Measurements from ENCODE around the gene NCKAP1. TPM values are rescaled to one million over a fixed set of nuclear protein-coding genes. Genes with fewer than 3 reads are reported as not detected.

Gene NCKAP1
- total and polyA plus RNA-seq, 2 of the 4 experiments (the other 2 are of a cell fraction) = 91.1 to 160 TPM

- H2BK5ac ChIP-seq (ENCODE audit: low read depth, low read length, poor library complexity, severe bottlenecking) = no peak overlapping the region
- WGBS, 2 experiments (ENCODE audit: extremely low coverage in 2 of 2, insufficient read length in 1 of 2) = no CpG with 5 or more reads among the region's 1 CpG
- peaks cover 2% of the 10 kb centered on the region; the same call in 1 of the 2 replicates for H3K4me1 ChIP-seq (ENCODE audit: control insufficient read depth, insufficient read depth, low read length)
- H3K18ac ChIP-seq (ENCODE audit: low read depth, low read length) = no peak overlapping the region
- no peak overlapping the region for H2AK9ac ChIP-seq (replicated peaks; ENCODE audit: low read depth, low read length, poor library complexity)
- no peak overlapping the region for H3K4ac ChIP-seq (ENCODE audit: low read depth, low read length)
- no peak overlapping the region for H3K56ac ChIP-seq (ENCODE audit: extremely low read depth, insufficient read depth, low read length)
- H3K9me1 ChIP-seq (ENCODE audit: insufficient read depth, low read length) = no peaks in the 10 kb centered on the region
- no peaks in the 10 kb centered on the region for H3K9me3 ChIP-seq (ENCODE audit: control insufficient read depth, insufficient read depth, low read length)
- dilution Hi-C loops (cut with HindIII; ENCODE audit: low sequenced_read_pairs, unreplicated experiment) (no loop called here), in situ Hi-C loops (cut with MboI; ENCODE audit: low sequenced_read_pairs) (no loop called here), intact Hi-C loops (cut with micrococcal nuclease) (no loop called here)
- ATAC-seq (ENCODE audit: low read depth) = peak; percentile 77
- H3K27ac ChIP-seq (ENCODE audit: insufficient read depth, low read length) = no peak overlapping the region
- H4K8ac ChIP-seq (ENCODE audit: low read depth in 2 of 2, low read length in 2 of 2) = no peak overlapping the region
- no peak overlapping the region for H4K91ac ChIP-seq (ENCODE audit: insufficient read depth, low read depth, low read length)
- H2BK120ac ChIP-seq (ENCODE audit: low read depth, low read length) = no peak overlapping the region
- H4K5ac ChIP-seq (ENCODE audit: low read depth, low read length) = no peak overlapping the region
- H3K9ac ChIP-seq (ENCODE audit: low read depth, low read length) = no peak overlapping the region
- no peak overlapping the region for H3K23ac ChIP-seq (ENCODE audit: low read depth, low read length)
- TF ChIP-seq FOS (IDR thresholded peaks at IDR 0.05; ENCODE audit: low read depth, low read length) (peak; percentile 4; the same call in 1 of the 2 replicates), MAFK (IDR thresholded peaks at IDR 0.05; ENCODE audit: low read depth, low read length) (no peak; the same call in 1 of the 2 replicates), USF2 (IDR thresholded peaks at IDR 0.05; ENCODE audit: low read depth, low read length) (peak; percentile 18; the same call in 1 of the 2 replicates)
- H3K79me1 ChIP-seq (ENCODE audit: low read depth in 1 of 2, low read length in 2 of 2) = no peaks in the 10 kb centered on the region
- ChIA-PET CTCF (no interaction called here), POLR2A (ENCODE audit: unreplicated experiment) (no interaction called here)
- H2BK20ac ChIP-seq (ENCODE audit: low read depth, low read length) = no peak overlapping the region
- no TSS peak for BruUV-seq (replicated peaks)
- H3K27me3 ChIP-seq (ENCODE audit: control insufficient read depth, insufficient read depth, low read length) = no peaks in the 10 kb centered on the region
- H3K4me2 ChIP-seq (ENCODE audit: low read depth, low read length) = no peak overlapping the region
- no peaks in the 10 kb centered on the region for H3K36me3 ChIP-seq (ENCODE audit: control insufficient read depth, insufficient read depth, low read length)
- no peak overlapping the region for H3K4me3 ChIP-seq (ENCODE audit: insufficient read depth, low read depth, low read length)
- no peak overlapping the region for H3K14ac ChIP-seq (replicated peaks; ENCODE audit: low read depth, low read length)
- H4K20me1 ChIP-seq (ENCODE audit: insufficient read depth, low read length) = no peaks in the 10 kb centered on the region
- H2AFZ ChIP-seq (replicated peaks; ENCODE audit: low read length, poor library complexity) = no peak overlapping the region
- no peak overlapping the region for H2AK5ac ChIP-seq (ENCODE audit: low read depth, low read length)
- H2BK15ac ChIP-seq (ENCODE audit: low read depth, low read length) = no peak overlapping the region
- DNase-seq = peak; percentile 92
These were observed 141.1 kb downstream of the NCKAP1 start for GRCh38 chr2:182897137-182897536.
